ENCODE data around the gene SIGLEC11.
A peak's percentile ranks its signal among the peaks of the same experiment; 100 is the strongest.

SIGLEC11 gene

GRCh38 chr19:49929611-49930482 lies 31.1 kb downstream of the SIGLEC11 start:
- H3K27ac ChIP-seq (ENCODE audit: extremely low read depth, low read depth, low read length), result peak overlapping the region; percentile 99
- H3K4me1 ChIP-seq (ENCODE audit: control insufficient read depth, insufficient read depth, low read length), result peaks cover 9% of the 10 kb centered on the region
- H3K4me3 ChIP-seq (ENCODE audit: low read depth, low read length), result peak overlapping the region; percentile 85
- H3K36me3 ChIP-seq (ENCODE audit: control insufficient read depth in 2 of 2, insufficient read depth in 1 of 2, low read length in 2 of 2), result peaks cover 29 to 39% of the 10 kb centered on the region in 2 experiments
- POLR2A ChIA-PET, result interaction anchor here (0.5 to 3.2 kb wide), 41 partner anchors 8 to 534 kb away, joined by 3 to 41 read pairs (median 6); partner anchors contain the start of genes AKT1S1, ALDH16A1, AP2A1 and FUZ
- no peaks in the 10 kb centered on the region for H3K9me3 ChIP-seq (ENCODE audit: control insufficient read depth, insufficient read depth, low read depth, low read length)
- CTCF ChIA-PET, result interaction anchor here (0.6 to 3.6 kb wide), 8 partner anchors 9 to 67 kb away, joined by 3 to 29 read pairs (median 4); no protein-coding TSS in a partner anchor
- TF ChIP-seq TCF7L2 (IDR thresholded peaks at IDR 0.05; ENCODE audit: borderline replicate concordance, low read depth, low read length) (no peak), PBX3 (CRISPR knock-in tag; IDR thresholded peaks at IDR 0.05) (peak; percentile 93), ZBTB20 (tag by site-specific recombination; IDR thresholded peaks at IDR 0.05) (no peak), ZNF76 (tag by site-specific recombination; IDR thresholded peaks at IDR 0.05; ENCODE audit: borderline replicate concordance, low read depth) (0 out of 2 replicates have a peak, but pooled peaks have one; percentile 15), EGR2 (tag by site-specific recombination; IDR thresholded peaks at IDR 0.05; ENCODE audit: low read depth) (peak; percentile 39; the same call in 1 of the 2 replicates), GFI1B (tag by site-specific recombination; IDR thresholded peaks at IDR 0.05) (0 out of 2 replicates have a peak, but pooled peaks have one; percentile 1), YY2 (tag by site-specific recombination; IDR thresholded peaks at IDR 0.05) (no peak), KLF16 (tag by site-specific recombination; IDR thresholded peaks at IDR 0.05) (0 out of 2 replicates have a peak, but pooled peaks have one; percentile 11), ZXDB (tag by site-specific recombination; IDR thresholded peaks at IDR 0.05) (peak; percentile 87), SALL2 (tag by site-specific recombination; IDR thresholded peaks at IDR 0.05; ENCODE audit: borderline replicate concordance) (no peak), ZNF843 (tag by site-specific recombination; IDR thresholded peaks at IDR 0.05) (peak; percentile 55), ZNF621 (tag by site-specific recombination; IDR thresholded peaks at IDR 0.05) (no peak), CTCF (tag by site-specific recombination; IDR thresholded peaks at IDR 0.05) (no peak), ZBTB6 (tag by site-specific recombination; IDR thresholded peaks at IDR 0.05) (no peak), HOXC10 (CRISPR knock-in tag; IDR thresholded peaks at IDR 0.05) (0 out of 2 replicates have a peak, but pooled peaks have one; percentile 8), ZNF626 (tag by site-specific recombination; IDR thresholded peaks at IDR 0.05) (no peak), ZFP37 (tag by site-specific recombination; IDR thresholded peaks at IDR 0.05) (no peak), KLF7 (tag by site-specific recombination; IDR thresholded peaks at IDR 0.05; ENCODE audit: borderline replicate concordance) (no peak; the same call in 1 of the 2 replicates), ZNF175 (tag by site-specific recombination; IDR thresholded peaks at IDR 0.05) (no peak), SP7 (tag by site-specific recombination; IDR thresholded peaks at IDR 0.05) (no peak; the same call in 1 of the 2 replicates), ZBTB8A (tag by site-specific recombination; IDR thresholded peaks at IDR 0.05) (peak; percentile 33; the same call in 1 of the 2 replicates), BCL11B (tag by site-specific recombination; IDR thresholded peaks at IDR 0.05; ENCODE audit: low read depth) (peak; percentile 26; the same call in 1 of the 2 replicates), INSM2 (tag by site-specific recombination; IDR thresholded peaks at IDR 0.05) (peak; percentile 20; the same call in 1 of the 2 replicates), ZNF157 (tag by site-specific recombination; IDR thresholded peaks at IDR 0.05) (no peak), ZNF426 (tag by site-specific recombination; IDR thresholded peaks at IDR 0.05) (no peak), ZNF513 (tag by site-specific recombination; IDR thresholded peaks at IDR 0.05) (peak; percentile 18; the same call in 1 of the 2 replicates), SP2 (tag by site-specific recombination; IDR thresholded peaks at IDR 0.05) (peak; percentile 89), HOXA7 (CRISPR knock-in tag; IDR thresholded peaks at IDR 0.05; ENCODE audit: borderline replicate concordance) (no peak), ZNF639 (tag by site-specific recombination; IDR thresholded peaks at IDR 0.05) (no peak)

Measured in HEK293 (cell line).